NCI-H1105 treated with DMSO at 0.1 percent for 48 hours (cell line): Measurements from ENCODE around the gene TRABD2B.

Source experiments
- DNase-seq: peaks from one replicate; lab custom pipeline; 2025; lab: John Stamatoyannopoulos, UW

TRABD2B gene

GRCh38 chr1:47876587-47876963, 120.6 kb downstream of the TRABD2B start:
- no peak for DNase-seq

GRCh38 chr1:47875831-47876586, 121.2 kb downstream of the TRABD2B start:
- DNase-seq: no peak

- DNase-seq: no peak
These were observed 122.1 kb downstream of the TRABD2B start for GRCh38 chr1:47875036-47875435.

GRCh38 chr1:47873337-47873736, 123.8 kb downstream of the TRABD2B start:
- no peak for DNase-seq

GRCh38 chr1:47872886-47873285, 124.3 kb downstream of the TRABD2B start:
- no peak for DNase-seq

GRCh38 chr1:47871799-47872353, 125.3 kb downstream of the TRABD2B start:
- DNase-seq: no peak

- no peak for DNase-seq
These were observed 126.1 kb downstream of the TRABD2B start for GRCh38 chr1:47870946-47871676.

GRCh38 chr1:47870480-47870879, 126.7 kb downstream of the TRABD2B start:
- DNase-seq: no peak

- DNase-seq: no peak
These were observed 128.9 kb downstream of the TRABD2B start for GRCh38 chr1:47868348-47868676.

GRCh38 chr1:47867438-47868347, 129.5 kb downstream of the TRABD2B start:
- DNase-seq: no peak

GRCh38 chr1:47866601-47867437, 130.4 kb downstream of the TRABD2B start:
- no peak for DNase-seq

GRCh38 chr1:47865881-47866535, 131.2 kb downstream of the TRABD2B start:
- no peak for DNase-seq

GRCh38 chr1:47859092-47859743, 138.0 kb downstream of the TRABD2B start:
- DNase-seq: no peak

- no peak for DNase-seq
These were observed 140.2 kb downstream of the TRABD2B start for GRCh38 chr1:47856996-47857395.

GRCh38 chr1:47855230-47855629, 142.0 kb downstream of the TRABD2B start:
- no peak for DNase-seq

- no peak for DNase-seq
These were observed 142.5 kb downstream of the TRABD2B start for GRCh38 chr1:47854552-47855144.

GRCh38 chr1:47853852-47854251, 143.3 kb downstream of the TRABD2B start:
- no peak for DNase-seq

- DNase-seq: no peak
These were observed 144.1 kb downstream of the TRABD2B start for GRCh38 chr1:47853059-47853458.

- DNase-seq: no peak
These were observed 145.0 kb downstream of the TRABD2B start for GRCh38 chr1:47852006-47852718.
